GM19043 (cell line): ENCODE data around the gene SLC25A42.

Experiments used
- ATAC-seq: cut with Tn5 transposase; IDR thresholded peaks from one replicate; pipeline ENCODE4 v1.9.1; 2021; ENCODE audit warnings: low read depth; ENCODE audit not compliant: unreplicated experiment

SLC25A42 gene

DNA sequence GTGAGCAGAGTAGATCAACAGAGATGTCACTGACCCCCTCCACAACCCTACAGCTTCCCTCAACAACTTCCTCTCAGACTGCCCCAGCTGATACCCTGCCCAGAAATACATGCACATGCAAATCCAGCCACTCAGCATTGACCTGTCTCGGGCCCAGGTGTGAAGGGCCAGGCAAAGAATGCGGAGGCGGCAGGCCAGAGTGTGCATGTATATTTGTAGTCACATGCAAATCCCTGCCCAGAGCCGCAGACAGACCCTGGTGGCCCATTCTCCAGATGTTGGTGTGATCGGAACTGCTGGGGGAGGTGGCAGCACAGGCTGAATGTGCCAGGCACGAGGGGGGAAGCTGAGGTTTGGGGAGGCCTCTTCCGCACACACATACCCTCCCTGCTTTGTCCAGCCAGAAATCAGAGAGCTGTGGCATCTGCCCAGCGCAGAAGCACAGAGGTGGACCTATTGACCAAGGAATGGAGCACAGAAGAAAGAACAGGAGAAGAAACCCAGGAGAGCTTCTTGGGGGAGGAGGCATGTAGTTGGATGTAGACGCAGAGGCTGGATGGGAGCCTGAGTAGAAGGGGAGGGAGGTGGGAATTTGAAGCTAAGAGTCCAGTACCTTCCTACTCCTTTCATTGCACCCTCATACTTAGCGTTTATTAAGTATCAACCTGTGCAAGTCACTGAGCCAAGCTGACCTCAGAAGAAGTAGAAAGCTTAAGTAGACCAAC lies 91.9 kb downstream of the SLC25A42 start:
- ATAC-seq, result peak; percentile 60

DNA sequence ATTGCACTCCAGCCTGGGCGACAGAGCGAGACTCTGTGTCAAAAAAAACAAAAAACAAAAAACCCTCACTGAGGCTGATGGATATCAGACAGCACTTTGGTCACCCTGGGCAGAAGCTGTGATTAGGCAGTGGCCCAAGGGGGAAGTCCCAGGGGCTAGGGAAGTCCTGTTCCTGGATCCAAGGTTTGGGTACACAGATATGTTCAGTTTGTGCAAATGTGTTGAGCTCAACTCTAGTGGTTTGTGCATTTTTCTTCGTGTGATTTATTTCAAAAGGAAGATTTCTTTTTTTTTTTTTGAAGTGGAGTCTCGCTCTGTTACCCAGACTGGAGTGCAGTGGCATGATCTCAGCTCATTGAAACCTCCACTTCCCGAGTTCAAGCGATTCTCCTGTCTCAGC lies 94.0 kb downstream of the SLC25A42 start:
- ATAC-seq, result no peak

DNA sequence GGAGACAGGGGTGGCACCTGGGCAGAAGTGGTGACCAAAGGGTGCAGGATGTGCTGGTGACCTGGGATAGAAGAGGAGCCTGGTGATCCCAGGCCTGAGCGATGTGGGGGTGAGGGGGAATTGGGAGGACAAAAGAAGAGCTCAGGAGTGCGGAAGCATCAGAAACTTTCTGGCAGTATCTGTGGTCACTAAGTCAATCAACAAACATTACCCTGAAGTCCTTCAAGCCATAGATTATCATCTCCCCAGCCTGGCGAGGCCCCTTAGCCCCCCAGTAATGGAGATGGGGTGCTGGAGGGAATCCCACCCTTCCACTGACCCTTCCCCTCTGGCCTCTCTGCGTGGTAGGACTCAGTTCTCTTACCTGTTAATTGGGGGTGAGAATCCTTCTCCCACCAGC lies 95.7 kb downstream of the SLC25A42 start:
- ATAC-seq, result no peak

DNA sequence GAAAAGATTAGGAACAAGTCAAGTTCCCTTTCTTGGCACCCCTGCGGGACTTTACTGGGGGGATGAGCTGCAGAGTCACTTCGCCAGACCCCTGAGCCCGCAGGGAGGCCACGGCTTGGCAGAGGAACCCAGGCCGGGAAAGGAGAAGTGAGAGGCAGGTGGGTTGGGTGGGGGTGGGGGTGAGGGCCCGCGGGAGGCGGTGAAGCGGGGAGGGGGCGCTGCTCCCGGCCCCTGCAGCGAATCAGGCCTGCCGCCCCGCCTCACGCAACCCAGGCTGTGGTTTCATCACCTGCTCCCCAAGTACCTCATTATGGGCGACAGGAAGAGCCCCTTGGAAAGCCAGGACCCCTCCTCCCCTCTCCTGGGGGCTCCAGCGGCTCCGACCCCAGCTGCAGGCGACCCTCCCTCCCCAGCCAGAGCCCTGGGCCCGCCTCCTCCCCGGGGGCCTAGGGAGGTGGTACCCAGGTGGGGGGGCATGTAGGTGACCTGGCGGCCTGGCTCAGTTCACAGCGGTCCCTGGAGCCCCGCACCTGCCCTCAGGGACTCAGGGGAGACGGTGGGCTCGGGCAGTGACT lies 96.8 kb downstream of the SLC25A42 start:
- no peak for ATAC-seq

DNA sequence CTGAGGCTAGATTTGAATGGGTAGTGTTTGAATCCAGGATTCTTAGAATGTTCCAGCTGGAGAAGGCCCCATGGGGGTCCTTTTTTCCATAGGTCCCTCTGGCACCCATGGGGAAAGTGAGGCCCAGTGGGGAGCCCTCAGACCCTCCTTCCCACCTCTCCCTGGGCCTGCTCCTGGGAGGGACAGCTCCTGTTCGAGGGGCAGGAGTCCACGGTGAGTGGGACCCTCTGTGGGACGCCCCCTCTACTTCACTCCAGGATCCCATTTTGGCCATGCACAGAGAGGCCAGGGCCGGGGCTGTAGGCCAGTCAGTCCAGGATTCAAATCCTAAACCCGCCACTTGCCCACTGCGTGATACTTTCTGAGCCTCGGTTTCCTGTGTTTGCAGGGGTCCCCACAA lies 98.7 kb downstream of the SLC25A42 start:
- no peak for ATAC-seq
